ENCODE data around the gene ACTA2. TPM values are rescaled to one million over a fixed set of nuclear protein-coding genes. Genes with fewer than 3 reads are reported as not detected.

Gene ACTA2
- total RNA-seq, 1 experiment from 2014 or later: 52.2 TPM

GRCh38 chr10:88989423-88989822, 36.9 kb upstream of the ACTA2 start:
- peak overlapping the region; percentile 97 for H3K27ac ChIP-seq (ENCODE audit: low read depth, low read length, poor library complexity, severe bottlenecking)
- H3K9me3 ChIP-seq (ENCODE audit: low read depth, low read length, poor library complexity, severe bottlenecking): no peaks in the 10 kb centered on the region
- no TSS peak for BruUV-seq (replicated peaks)
- H3K4me1 ChIP-seq (ENCODE audit: insufficient read depth, low read length, poor library complexity, severe bottlenecking): peaks cover 57% of the 10 kb centered on the region
- no peaks in the 10 kb centered on the region for H3K27me3 ChIP-seq (replicated peaks; ENCODE audit: insufficient read depth, low read depth, low read length, poor library complexity)
- H3K36me3 ChIP-seq (ENCODE audit: insufficient read depth, low read length, poor library complexity, severe bottlenecking): no peaks in the 10 kb centered on the region
- TF ChIP-seq EZH2 (IDR thresholded peaks at IDR 0.05; ENCODE audit: borderline replicate concordance, low read depth, low read length, poor library complexity, severe bottlenecking) (no peak), CTCF (conservative IDR thresholded peaks at IDR 0.05; ENCODE audit: low read depth, low read length) (no peak)
- peak overlapping the region; percentile 89 for H3K4me3 ChIP-seq (ENCODE audit: low read depth, low read length, poor library complexity, severe bottlenecking)
- no peak for DNase-seq (ENCODE audit: low spot score)
- POLR2A ChIA-PET (ENCODE audit: low non-redundant PET): no interaction called here
- intact Hi-C loops (cut with micrococcal nuclease; ENCODE audit: unreplicated experiment): no loop called here
- CTCF ChIA-PET: interaction anchor here (0.6 to 0.9 kb wide), 2 partner anchors 55 to 1196 kb away, joined by 3 read pairs; no protein-coding TSS in a partner anchor

GRCh38 chr10:88987840-88988239, 35.3 kb upstream of the ACTA2 start:
- CTCF ChIA-PET: interaction anchor here (0.8 to 1.2 kb wide), 2 partner anchors 42 to 53 kb away, joined by 3 to 6 read pairs; no protein-coding TSS in a partner anchor
- H3K9me3 ChIP-seq (ENCODE audit: low read depth, low read length, poor library complexity, severe bottlenecking): no peaks in the 10 kb centered on the region
- H3K27me3 ChIP-seq (replicated peaks; ENCODE audit: insufficient read depth, low read depth, low read length, poor library complexity): no peaks in the 10 kb centered on the region
- H3K4me3 ChIP-seq (ENCODE audit: low read depth, low read length, poor library complexity, severe bottlenecking): no peak overlapping the region
- TF ChIP-seq EZH2 (IDR thresholded peaks at IDR 0.05; ENCODE audit: borderline replicate concordance, low read depth, low read length, poor library complexity, severe bottlenecking) (no peak), CTCF (conservative IDR thresholded peaks at IDR 0.05; ENCODE audit: low read depth, low read length) (no peak)
- DNase-seq (ENCODE audit: low spot score): no peak
- intact Hi-C loops (cut with micrococcal nuclease; ENCODE audit: unreplicated experiment): loop anchor here (1.0 to 2.0 kb wide), 3 partner anchors 53 to 153 kb away; no protein-coding TSS in a partner anchor
- POLR2A ChIA-PET (ENCODE audit: low non-redundant PET): no interaction called here
- H3K36me3 ChIP-seq (ENCODE audit: insufficient read depth, low read length, poor library complexity, severe bottlenecking): no peaks in the 10 kb centered on the region
- no TSS peak for BruUV-seq (replicated peaks)
- peaks cover 67% of the 10 kb centered on the region for H3K4me1 ChIP-seq (ENCODE audit: insufficient read depth, low read length, poor library complexity, severe bottlenecking)
- peak overlapping the region; percentile 97 for H3K27ac ChIP-seq (ENCODE audit: low read depth, low read length, poor library complexity, severe bottlenecking)

- ChIA-PET CTCF (interaction anchor here (0.8 to 1.2 kb wide), 4 partner anchors 12 to 55 kb away, joined by 3 to 6 read pairs (median 4); no protein-coding TSS in a partner anchor), POLR2A (ENCODE audit: low non-redundant PET) (no interaction called here)
- intact Hi-C loops (cut with micrococcal nuclease; ENCODE audit: unreplicated experiment): loop anchor here (1.0 to 2.0 kb wide), 3 partner anchors 52 to 152 kb away; no protein-coding TSS in a partner anchor
- Histone ChIP-seq H3K4me3 (ENCODE audit: low read depth, low read length, poor library complexity, severe bottlenecking) (no peak overlapping the region), H3K36me3 (ENCODE audit: insufficient read depth, low read length, poor library complexity, severe bottlenecking) (no peaks in the 10 kb centered on the region), H3K27ac (ENCODE audit: low read depth, low read length, poor library complexity, severe bottlenecking) (peak overlapping the region; percentile 97), H3K9me3 (ENCODE audit: low read depth, low read length, poor library complexity, severe bottlenecking) (no peaks in the 10 kb centered on the region), H3K27me3 (replicated peaks; ENCODE audit: insufficient read depth, low read depth, low read length, poor library complexity) (no peaks in the 10 kb centered on the region), H3K4me1 (ENCODE audit: insufficient read depth, low read length, poor library complexity, severe bottlenecking) (peaks cover 72% of the 10 kb centered on the region)
- peak; percentile 61 for DNase-seq (ENCODE audit: low spot score)
- TF ChIP-seq EZH2 (IDR thresholded peaks at IDR 0.05; ENCODE audit: borderline replicate concordance, low read depth, low read length, poor library complexity, severe bottlenecking): no peak
- TF ChIP-seq CTCF (conservative IDR thresholded peaks at IDR 0.05; ENCODE audit: low read depth, low read length): no peak
- no TSS peak for BruUV-seq (replicated peaks)
Observed at GRCh38 chr10:88987243-88987725, 34.7 kb upstream of the ACTA2 start.

Measured in A673 (cell line).